Measurements from ENCODE around the gene TRIP10. TPM values are rescaled to one million over a fixed set of nuclear protein-coding genes. Genes with fewer than 3 reads are reported as not detected.
A peak's percentile ranks its signal among the peaks of the same experiment; 100 is the strongest.

TRIP10 gene
- total and polyA plus RNA-seq, 2 of the 13 experiments (the other 11 are each of a cell fraction or from before 2014, with no cell fraction given): 32.5 to 33.2 TPM

DNA sequence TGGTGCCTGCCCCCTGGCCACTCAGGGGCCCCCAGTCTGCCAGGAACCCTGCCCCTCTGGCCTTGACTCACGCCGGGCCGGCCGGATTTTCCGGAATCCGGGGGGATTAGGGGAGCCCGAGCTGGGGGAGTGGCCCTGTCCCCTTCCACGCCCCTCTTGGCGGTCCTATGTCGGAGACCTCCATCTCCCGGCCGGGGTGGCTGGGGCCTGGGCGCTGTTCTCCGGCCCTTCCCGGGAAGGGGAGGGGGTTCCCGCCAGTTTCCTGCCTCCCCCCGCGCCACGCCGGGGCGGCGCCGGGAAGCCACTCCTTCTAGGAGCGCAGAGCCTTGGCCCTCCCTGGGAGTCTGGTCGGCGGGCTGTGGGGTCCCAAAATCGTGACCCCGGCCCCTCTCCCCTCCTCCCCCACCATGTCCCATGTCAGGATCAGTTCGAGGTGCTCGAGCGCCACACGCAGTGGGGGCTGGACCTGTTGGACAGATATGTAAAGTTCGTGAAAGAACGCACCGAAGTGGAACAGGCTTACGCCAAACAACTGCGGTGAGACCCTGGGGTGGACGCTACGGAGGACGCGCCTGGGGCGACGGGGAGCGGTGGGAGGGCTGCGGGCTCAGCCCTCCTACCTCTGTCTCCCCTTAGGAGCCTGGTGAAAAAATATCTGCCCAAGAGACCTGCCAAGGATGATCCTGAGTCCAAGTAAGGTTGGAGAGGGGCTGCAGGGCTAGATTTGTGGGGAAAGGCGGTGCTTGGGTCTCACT lies 1.3 kb downstream of the TRIP10 start (continued):
- TF ChIP-seq, protein P1, sequence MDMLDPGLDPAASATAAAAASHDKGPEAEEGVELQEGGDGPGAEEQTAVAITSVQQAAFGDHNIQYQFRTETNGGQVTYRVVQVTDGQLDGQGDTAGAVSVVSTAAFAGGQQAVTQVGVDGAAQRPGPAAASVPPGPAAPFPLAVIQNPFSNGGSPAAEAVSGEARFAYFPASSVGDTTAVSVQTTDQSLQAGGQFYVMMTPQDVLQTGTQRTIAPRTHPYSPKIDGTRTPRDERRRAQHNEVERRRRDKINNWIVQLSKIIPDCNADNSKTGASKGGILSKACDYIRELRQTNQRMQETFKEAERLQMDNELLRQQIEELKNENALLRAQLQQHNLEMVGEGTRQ (IDR thresholded peaks at IDR 0.05; ENCODE audit: low read depth, low read length): no peak
- TF ChIP-seq, protein P1 (CRISPR knock-in tag; IDR thresholded peaks at IDR 0.05; ENCODE audit: borderline replicate concordance): no peak
- TF ChIP-seq ZNF530 (CRISPR knock-in tag; IDR thresholded peaks at IDR 0.05; ENCODE audit: low read depth) (no peak), CBX2 (IDR thresholded peaks at IDR 0.05; ENCODE audit: low read depth, low read length) (no peak), CBX2 (CRISPR knock-in tag; IDR thresholded peaks at IDR 0.05; ENCODE audit: low read depth) (no peak), SP1 (IDR thresholded peaks at IDR 0.05) (no peak), SP1 (CRISPR knock-in tag; IDR thresholded peaks at IDR 0.05) (no peak), RFX3 (CRISPR knock-in tag; IDR thresholded peaks at IDR 0.05) (no peak), CENPX (CRISPR knock-in tag; IDR thresholded peaks at IDR 0.05) (no peak), ZFP1 (CRISPR knock-in tag; IDR thresholded peaks at IDR 0.05) (no peak), ZNF354B (CRISPR knock-in tag; IDR thresholded peaks at IDR 0.05) (no peak), ATF1 (CRISPR knock-in tag; IDR thresholded peaks at IDR 0.05) (no peak), BHLHE40 (IDR thresholded peaks at IDR 0.05; ENCODE audit: low read length) (no peak), SNAPC2 (CRISPR knock-in tag; IDR thresholded peaks at IDR 0.05) (0 out of 2 replicates have a peak, but pooled peaks have one; percentile 45), GTF3A (CRISPR knock-in tag; conservative IDR thresholded peaks at IDR 0.05) (no peak), RFXAP (CRISPR knock-in tag; IDR thresholded peaks at IDR 0.05; ENCODE audit: borderline replicate concordance) (no peak), ZNF552 (CRISPR knock-in tag; IDR thresholded peaks at IDR 0.05; ENCODE audit: borderline replicate concordance) (no peak), MBD4 (IDR thresholded peaks at IDR 0.05; ENCODE audit: borderline replicate concordance, low read length) (no peak), ZFP90 (CRISPR knock-in tag; IDR thresholded peaks at IDR 0.05; ENCODE audit: borderline replicate concordance) (no peak), ATM (IDR thresholded peaks at IDR 0.05; ENCODE audit: borderline replicate concordance) (no peak), TOPORS (CRISPR knock-in tag; IDR thresholded peaks at IDR 0.05) (0 out of 2 replicates have a peak, but pooled peaks have one; percentile 19), RFX1 (IDR thresholded peaks at IDR 0.05) (no peak), DNMT3B (CRISPR knock-in tag; conservative IDR thresholded peaks at IDR 0.05) (no peak), SP5 (CRISPR knock-in tag; IDR thresholded peaks at IDR 0.05; ENCODE audit: borderline replicate concordance, low read depth) (peak; percentile 10; the same call in 1 of the 2 replicates)
- TF ChIP-seq, protein P2, sequence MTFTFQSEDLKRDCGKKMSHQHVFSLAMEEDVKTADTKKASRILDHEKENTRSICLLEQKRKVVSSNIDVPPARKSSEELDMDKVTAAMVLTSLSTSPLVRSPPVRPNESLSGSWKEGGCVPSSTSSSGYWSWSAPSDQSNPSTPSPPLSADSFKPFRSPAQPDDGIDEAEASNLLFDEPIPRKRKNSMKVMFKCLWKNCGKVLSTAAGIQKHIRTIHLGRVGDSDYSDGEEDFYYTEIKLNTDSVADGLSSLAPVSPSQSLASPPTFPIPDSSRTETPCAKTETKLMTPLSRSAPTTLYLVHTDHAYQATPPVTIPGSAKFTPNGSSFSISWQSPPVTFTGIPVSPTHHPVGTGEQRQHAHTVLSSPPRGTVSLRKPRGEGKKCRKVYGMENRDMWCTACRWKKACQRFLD (CRISPR knock-in tag; IDR thresholded peaks at IDR 0.05; ENCODE audit: borderline replicate concordance): no peak
- TF ChIP-seq, protein P3, sequence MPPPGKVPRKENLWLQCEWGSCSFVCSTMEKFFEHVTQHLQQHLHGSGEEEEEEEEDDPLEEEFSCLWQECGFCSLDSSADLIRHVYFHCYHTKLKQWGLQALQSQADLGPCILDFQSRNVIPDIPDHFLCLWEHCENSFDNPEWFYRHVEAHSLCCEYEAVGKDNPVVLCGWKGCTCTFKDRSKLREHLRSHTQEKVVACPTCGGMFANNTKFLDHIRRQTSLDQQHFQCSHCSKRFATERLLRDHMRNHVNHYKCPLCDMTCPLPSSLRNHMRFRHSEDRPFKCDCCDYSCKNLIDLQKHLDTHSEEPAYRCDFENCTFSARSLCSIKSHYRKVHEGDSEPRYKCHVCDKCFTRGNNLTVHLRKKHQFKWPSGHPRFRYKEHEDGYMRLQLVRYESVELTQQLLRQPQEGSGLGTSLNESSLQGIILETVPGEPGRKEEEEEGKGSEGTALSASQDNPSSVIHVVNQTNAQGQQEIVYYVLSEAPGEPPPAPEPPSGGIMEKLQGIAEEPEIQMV (CRISPR knock-in tag; IDR thresholded peaks at IDR 0.05; ENCODE audit: low read depth): no peak
- TF ChIP-seq, protein P4, sequence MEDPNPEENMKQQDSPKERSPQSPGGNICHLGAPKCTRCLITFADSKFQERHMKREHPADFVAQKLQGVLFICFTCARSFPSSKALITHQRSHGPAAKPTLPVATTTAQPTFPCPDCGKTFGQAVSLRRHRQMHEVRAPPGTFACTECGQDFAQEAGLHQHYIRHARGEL (CRISPR knock-in tag; IDR thresholded peaks at IDR 0.05): no peak

Data from HepG2 (cell line).